HL-60 (cell line): ENCODE measurements around the gene NKX2-3.

Experiments
- DNase-seq, 2 experiments: peaks; one replicate each; pipeline ENCODE4 v3.0.0-alpha.2; 2010 to 2020; ENCODE audit warnings: low read depth in 1 of 2, low spot score in 1 of 2
- H3K27ac ChIP-seq: fragments of 250-450 bp; sonication (Bioruptor Pico); replicated peaks from 2 replicates; pipeline ENCODE4 v1.5.1; 2020; ENCODE audit warnings: mild to moderate bottlenecking, moderate library complexity
- H3K27me3 ChIP-seq: fragments of 250-450 bp; sonication (Bioruptor Pico); 2 replicates; pipeline ENCODE4 v1.5.1; 2021; ENCODE audit warnings: mild to moderate bottlenecking, moderate library complexity; ENCODE audit not compliant: insufficient read depth, poor library complexity, severe bottlenecking
- H3K4me3 ChIP-seq: replicated peaks from 2 replicates; pipeline ENCODE4 v1.5.1; 2011; ENCODE audit warnings: mild to moderate bottlenecking, control low read depth, low read length; ENCODE audit not compliant: insufficient read depth
- CTCF ChIP-seq: IDR thresholded peaks from one replicate; pipeline ENCODE4 v1.5.1; 2011; ENCODE audit warnings: low read length, control low read depth, inconsistent platforms; ENCODE audit not compliant: insufficient read depth
- GABPA ChIP-seq: IDR thresholded peaks from 2 replicates; pipeline ENCODE4 v1.6.1; 2012; ENCODE audit warnings: low read depth
- POLR2AphosphoS5 ChIP-seq: IDR thresholded peaks from 2 replicates; pipeline ENCODE4 v1.6.1; 2012; ENCODE audit warnings: low read depth
- REST ChIP-seq: IDR thresholded peaks from 2 replicates; pipeline ENCODE4 v1.6.1; 2012; ENCODE audit warnings: low read depth; ENCODE audit not compliant: insufficient replicate concordance
- SPI1 ChIP-seq: IDR thresholded peaks from 2 replicates; pipeline ENCODE4 v1.6.1; 2012; ENCODE audit warnings: low read depth, mild to moderate bottlenecking, borderline replicate concordance

Gene NKX2-3

GRCh38 chr10:99520847-99521764, 11.6 kb upstream of the NKX2-3 start:
- H3K27me3 ChIP-seq, result peaks cover 15% of the 10 kb centered on the region
- TF ChIP-seq SPI1, result no peak
- no peak for TF ChIP-seq CTCF
- TF ChIP-seq GABPA, result no peak
- TF ChIP-seq REST, result no peak
- TF ChIP-seq POLR2AphosphoS5, result no peak
- no peak overlapping the region for H3K4me3 ChIP-seq
- H3K27ac ChIP-seq, result no peak overlapping the region
- no peak for DNase-seq

GRCh38 chr10:99521765-99522469, 10.8 kb upstream of the NKX2-3 start:
- Histone ChIP-seq H3K27ac (no peak overlapping the region), H3K4me3 (no peak overlapping the region), H3K27me3 (peaks cover 15% of the 10 kb centered on the region)
- no peak for DNase-seq
- TF ChIP-seq REST (no peak), CTCF (no peak), POLR2AphosphoS5 (no peak), SPI1 (no peak), GABPA (no peak)

GRCh38 chr10:99522470-99523250, 10.1 kb upstream of the NKX2-3 start:
- H3K27me3 ChIP-seq, result peaks cover 16% of the 10 kb centered on the region
- H3K4me3 ChIP-seq, result no peak overlapping the region
- no peak for DNase-seq
- no peak overlapping the region for H3K27ac ChIP-seq
- TF ChIP-seq GABPA (no peak), POLR2AphosphoS5 (no peak), REST (no peak), SPI1 (no peak), CTCF (no peak)
